PC-3 (cell line): ENCODE measurements around the gene AGAP1. TPM values are rescaled to one million over a fixed set of nuclear protein-coding genes. Genes with fewer than 3 reads are reported as not detected.

Experiments
- ATAC-seq: fragments of 200-7000 bp; cut with Tn5 transposase; 2 replicates; pipeline ENCODE4 v1.9.1; 2020; ENCODE audit warnings: mild to moderate bottlenecking, moderate library complexity
- BruUV-seq: library from RNA; stranded (reverse); fragments of 400-500 nt; replicated peaks from 2 replicates; lab custom pipeline; 2021; lab: Mats Ljungman, UMichigan
- CTCF ChIA-PET: fragments of 300-600 bp; sonication (Branson Sonifier 250); formaldehyde crosslinking; loops from one replicate; lab custom pipeline; 2022; ENCODE audit warnings: antibody characterized with exemption; lab: Charles Lee
- POLR2A ChIA-PET: fragments of 300-600 bp; sonication (Branson Sonifier 250); formaldehyde crosslinking; loops from one replicate; lab custom pipeline; 2022; ENCODE audit warnings: antibody characterized with exemption; ENCODE audit not compliant: unreplicated experiment; lab: Charles Lee
- DNase-seq: peaks from one replicate; pipeline ENCODE4 v3.0.0-alpha.2; 2015
- H2AFZ ChIP-seq: fragments of 300-600 bp; sonication (generic); 2 replicates; pipeline ENCODE4 v1.6.0; 2016; ENCODE audit warnings: antibody characterized with exemption, low read length
- H3F3A ChIP-seq: fragments of 300-600 bp; sonication (generic); one replicate; pipeline ENCODE4 v1.6.0; 2017; ENCODE audit warnings: antibody characterized with exemption, low read length, control low read depth, mild to moderate bottlenecking; ENCODE audit not compliant: unreplicated experiment
- H3K27ac ChIP-seq: fragments of 300-600 bp; sonication (generic); 2 replicates; pipeline ENCODE4 v1.5.1; 2016; ENCODE audit warnings: mild to moderate bottlenecking, low read length
- H3K27me3 ChIP-seq: fragments of 300-600 bp; sonication (generic); 2 replicates; pipeline ENCODE4 v1.6.1; 2016; ENCODE audit warnings: low read length, mixed read lengths
- H3K36me3 ChIP-seq: fragments of 300-600 bp; sonication (generic); 2 replicates; pipeline ENCODE4 v1.6.1; 2016; ENCODE audit warnings: low read depth, mixed run types, low read length, mixed read lengths
- H3K4me1 ChIP-seq: fragments of 300-600 bp; sonication (generic); 2 replicates; pipeline ENCODE4 v1.5.1; 2016; ENCODE audit warnings: low read length; ENCODE audit not compliant: insufficient read depth
- H3K4me2 ChIP-seq: fragments of 300-600 bp; sonication (generic); 2 replicates; pipeline ENCODE4 v1.6.0; 2016; ENCODE audit warnings: low read length
- H3K4me3 ChIP-seq: fragments of 300-600 bp; sonication (generic); 2 replicates; pipeline ENCODE4 v1.5.1; 2016; ENCODE audit warnings: mild to moderate bottlenecking, low read length, mixed read lengths
- H3K79me2 ChIP-seq: fragments of 300-600 bp; sonication (generic); 2 replicates; pipeline ENCODE4 v1.6.1; 2017; ENCODE audit warnings: low read length, mixed read lengths
- H3K9ac ChIP-seq: fragments of 300-600 bp; sonication (generic); 2 replicates; pipeline ENCODE4 v1.6.0; 2016; ENCODE audit warnings: mild to moderate bottlenecking, low read length
- H3K9me2 ChIP-seq: fragments of 300-600 bp; sonication (generic); replicated peaks from 2 replicates; pipeline ENCODE4 v1.6.1; 2016; ENCODE audit warnings: mixed run types, low read length, mixed read lengths
- H3K9me3 ChIP-seq: fragments of 300-600 bp; sonication (generic); 2 replicates; pipeline ENCODE4 v1.6.1; 2016; ENCODE audit warnings: low read length, mixed read lengths
- H4K20me1 ChIP-seq: fragments of 300-600 bp; sonication (generic); 2 replicates; pipeline ENCODE4 v1.6.1; 2016; ENCODE audit warnings: low read length, mixed read lengths
- EZH2 ChIP-seq: fragments of 300-600 bp; sonication (generic); IDR thresholded peaks from one replicate; pipeline ENCODE4 v1.6.1; 2017; ENCODE audit warnings: antibody characterized with exemption, mild to moderate bottlenecking, low read length; ENCODE audit not compliant: unreplicated experiment
- EZH2phosphoT487 ChIP-seq: fragments of 300-600 bp; sonication (generic); IDR thresholded peaks from 2 replicates; pipeline ENCODE4 v1.6.1; 2018; ENCODE audit warnings: mild to moderate bottlenecking, antibody characterized with exemption, low read length, borderline replicate concordance
- intact Hi-C: fragments of 100-400 bp; cut with micrococcal nuclease; formaldehyde crosslinking; loops from 2 replicates; pipeline ENCODE4 v1.9.0; 2023
- total RNA-seq: library from RNA; depleted of rRNA; stranded (reverse); fragments of >200 nt; gene quantifications from 2 replicates; pipeline ENCODE4 v1.2.3, GENCODE V29; 2014
- TF ChIP-seq, protein P1 (sequence below): fragments of 300-600 bp; sonication (generic); conservative IDR thresholded peaks from 2 replicates; pipeline ENCODE4 v1.5.1; 2017; ENCODE audit warnings: antibody characterized with exemption, low read depth, mild to moderate bottlenecking, low read length

AGAP1 gene
- total RNA-seq, 1 experiment from 2014 or later, result 31.0 TPM

DNA sequence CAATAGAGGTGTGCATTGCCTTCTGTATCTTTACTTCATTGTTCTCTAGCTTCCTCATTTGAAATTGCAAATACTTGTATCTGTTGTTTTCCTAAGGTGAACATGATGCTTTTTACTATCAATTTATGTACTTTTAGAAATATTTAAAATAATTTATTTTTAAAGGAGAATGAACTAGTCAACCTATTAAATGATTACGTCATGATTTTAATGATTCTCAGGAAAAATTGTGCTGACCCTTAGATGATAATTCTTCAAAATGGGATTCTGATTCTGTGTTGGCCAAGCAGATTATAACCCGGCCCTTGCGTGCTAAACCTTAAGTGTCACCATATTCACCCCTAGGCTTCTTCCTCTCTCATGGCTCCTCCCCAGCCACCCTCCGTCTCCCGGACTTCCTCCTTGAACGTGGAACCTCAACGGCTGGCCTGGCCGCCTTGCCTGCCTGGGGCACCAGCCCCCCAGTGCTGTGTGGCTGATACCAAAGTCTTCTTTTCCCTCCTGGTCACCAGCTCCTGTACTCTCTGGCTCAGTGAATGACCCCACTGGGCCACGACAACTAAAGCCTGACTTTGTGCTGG is 382.3 kb downstream of the AGAP1 start:
- Histone ChIP-seq H3F3A (no peaks in the 10 kb centered on the region), H2AFZ (no peak overlapping the region), H3K4me3 (no peak overlapping the region), H3K79me2 (no peaks in the 10 kb centered on the region), H3K4me1 (no peaks in the 10 kb centered on the region), H3K27ac (no peak overlapping the region), H3K9me3 (no peaks in the 10 kb centered on the region), H4K20me1 (no peaks in the 10 kb centered on the region), H3K4me2 (no peak overlapping the region), H3K27me3 (no peaks in the 10 kb centered on the region), H3K36me3 (no peaks in the 10 kb centered on the region), H3K9ac (no peak overlapping the region), H3K9me2 (no peaks in the 10 kb centered on the region)
- intact Hi-C loops, result no loop called here
- ATAC-seq, result no peak
- TF ChIP-seq, protein P1, sequence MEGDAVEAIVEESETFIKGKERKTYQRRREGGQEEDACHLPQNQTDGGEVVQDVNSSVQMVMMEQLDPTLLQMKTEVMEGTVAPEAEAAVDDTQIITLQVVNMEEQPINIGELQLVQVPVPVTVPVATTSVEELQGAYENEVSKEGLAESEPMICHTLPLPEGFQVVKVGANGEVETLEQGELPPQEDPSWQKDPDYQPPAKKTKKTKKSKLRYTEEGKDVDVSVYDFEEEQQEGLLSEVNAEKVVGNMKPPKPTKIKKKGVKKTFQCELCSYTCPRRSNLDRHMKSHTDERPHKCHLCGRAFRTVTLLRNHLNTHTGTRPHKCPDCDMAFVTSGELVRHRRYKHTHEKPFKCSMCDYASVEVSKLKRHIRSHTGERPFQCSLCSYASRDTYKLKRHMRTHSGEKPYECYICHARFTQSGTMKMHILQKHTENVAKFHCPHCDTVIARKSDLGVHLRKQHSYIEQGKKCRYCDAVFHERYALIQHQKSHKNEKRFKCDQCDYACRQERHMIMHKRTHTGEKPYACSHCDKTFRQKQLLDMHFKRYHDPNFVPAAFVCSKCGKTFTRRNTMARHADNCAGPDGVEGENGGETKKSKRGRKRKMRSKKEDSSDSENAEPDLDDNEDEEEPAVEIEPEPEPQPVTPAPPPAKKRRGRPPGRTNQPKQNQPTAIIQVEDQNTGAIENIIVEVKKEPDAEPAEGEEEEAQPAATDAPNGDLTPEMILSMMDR, result no peak
- TF ChIP-seq EZH2 (no peak), EZH2phosphoT487 (no peak)
- POLR2A ChIA-PET, result no interaction called here
- CTCF ChIA-PET, result no interaction called here
- no peak for DNase-seq
- no TSS peak for BruUV-seq

DNA sequence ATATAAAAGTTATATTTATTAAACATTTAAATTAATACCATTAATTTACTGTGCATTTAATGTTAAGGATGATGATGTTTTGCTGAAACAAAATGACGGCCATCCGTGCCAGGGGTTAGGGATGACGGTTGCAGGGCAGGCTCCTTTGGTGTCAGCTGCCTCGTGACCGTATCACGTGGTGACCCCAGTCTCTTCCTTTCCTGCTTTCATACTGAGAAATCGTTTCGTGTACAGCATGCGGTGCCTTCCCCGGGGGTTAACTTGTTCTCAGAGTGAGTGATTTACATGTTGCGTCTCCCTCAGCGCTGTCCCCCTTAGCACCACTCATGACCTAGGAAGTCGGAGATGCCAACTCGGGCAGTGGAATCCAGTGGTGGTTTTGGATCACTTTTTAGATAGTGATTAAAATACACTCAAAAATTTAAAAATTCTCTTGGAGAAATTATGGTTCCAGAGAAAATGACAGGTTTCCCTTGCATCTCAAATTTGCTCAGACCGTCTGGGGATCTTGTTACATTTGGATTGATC is 383.5 kb downstream of the AGAP1 start:
- Histone ChIP-seq H3K9me3 (no peaks in the 10 kb centered on the region), H2AFZ (no peak overlapping the region), H3K4me2 (no peak overlapping the region), H3F3A (no peaks in the 10 kb centered on the region), H3K27me3 (no peaks in the 10 kb centered on the region), H4K20me1 (no peaks in the 10 kb centered on the region), H3K9ac (no peak overlapping the region), H3K27ac (no peak overlapping the region), H3K36me3 (no peaks in the 10 kb centered on the region), H3K9me2 (no peaks in the 10 kb centered on the region), H3K4me1 (no peaks in the 10 kb centered on the region), H3K79me2 (no peaks in the 10 kb centered on the region), H3K4me3 (no peak overlapping the region)
- ChIA-PET POLR2A (interaction anchor here (0.6 kb wide), 1 partner anchor 94 kb away, joined by 4 read pairs; no protein-coding TSS in a partner anchor), CTCF (no interaction called here)
- TF ChIP-seq EZH2phosphoT487, result no peak
- TF ChIP-seq EZH2, result no peak
- TF ChIP-seq, protein P1, result no peak
- intact Hi-C loops, result no loop called here
- ATAC-seq, result no peak
- no TSS peak for BruUV-seq
- no peak for DNase-seq

DNA sequence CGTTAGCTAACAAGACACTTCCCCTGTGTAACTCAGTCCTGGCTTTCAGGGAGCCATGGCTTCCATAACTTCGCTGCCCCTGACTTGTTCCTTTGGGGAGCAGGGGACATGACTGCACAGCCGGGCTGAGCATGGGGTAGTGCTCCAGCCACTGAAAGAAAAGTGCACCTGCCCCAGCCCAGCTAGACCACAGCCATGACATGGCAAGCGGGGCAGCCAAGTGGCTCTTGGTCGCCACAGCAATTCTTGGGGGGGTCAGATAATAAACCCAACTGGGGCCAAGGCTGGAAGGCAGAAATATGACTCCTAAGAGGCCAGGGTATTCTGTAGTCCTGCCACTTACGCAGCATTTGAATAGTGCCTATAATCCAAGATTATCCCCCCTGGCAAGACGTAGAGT is 385.3 kb downstream of the AGAP1 start:
- intact Hi-C loops, result no loop called here
- Histone ChIP-seq H3K79me2 (no peaks in the 10 kb centered on the region), H3K27ac (no peak overlapping the region), H3K9ac (no peak overlapping the region), H3F3A (no peaks in the 10 kb centered on the region), H3K36me3 (peaks cover 5% of the 10 kb centered on the region), H3K9me3 (no peaks in the 10 kb centered on the region), H3K4me2 (no peak overlapping the region), H4K20me1 (no peaks in the 10 kb centered on the region), H3K27me3 (no peaks in the 10 kb centered on the region), H3K4me1 (no peaks in the 10 kb centered on the region), H2AFZ (no peak overlapping the region), H3K4me3 (no peak overlapping the region), H3K9me2 (no peaks in the 10 kb centered on the region)
- DNase-seq (no peak), ATAC-seq (no peak)
- BruUV-seq, result no TSS peak
- TF ChIP-seq, protein P1, result no peak
- TF ChIP-seq EZH2phosphoT487, result no peak
- CTCF ChIA-PET, result no interaction called here
- POLR2A ChIA-PET, result interaction anchor here (0.7 kb wide), 1 partner anchor 35 kb away, joined by 4 read pairs; no protein-coding TSS in a partner anchor
